ENCODE results near the gene THUMPD1.

DNA sequence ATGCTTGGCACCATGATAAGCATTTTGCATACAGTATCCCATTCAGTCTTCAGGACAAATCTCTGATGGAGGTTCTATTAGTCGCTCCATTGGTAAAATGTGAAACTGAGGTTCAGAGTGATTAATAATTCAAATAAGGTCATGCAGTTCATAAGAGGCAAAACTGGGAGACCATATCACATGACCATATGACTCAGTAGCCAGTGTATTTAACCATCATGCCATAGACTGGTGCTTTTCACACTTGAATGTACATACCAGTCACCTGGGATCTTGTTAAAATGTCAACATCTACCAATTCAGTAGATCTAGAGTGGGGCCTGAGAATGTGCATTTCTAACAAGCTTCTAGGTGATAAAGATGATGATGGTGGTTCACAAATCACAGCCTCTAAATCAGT, 26.5 kb upstream of the THUMPD1 start:
- TF ChIP-seq, protein P1, sequence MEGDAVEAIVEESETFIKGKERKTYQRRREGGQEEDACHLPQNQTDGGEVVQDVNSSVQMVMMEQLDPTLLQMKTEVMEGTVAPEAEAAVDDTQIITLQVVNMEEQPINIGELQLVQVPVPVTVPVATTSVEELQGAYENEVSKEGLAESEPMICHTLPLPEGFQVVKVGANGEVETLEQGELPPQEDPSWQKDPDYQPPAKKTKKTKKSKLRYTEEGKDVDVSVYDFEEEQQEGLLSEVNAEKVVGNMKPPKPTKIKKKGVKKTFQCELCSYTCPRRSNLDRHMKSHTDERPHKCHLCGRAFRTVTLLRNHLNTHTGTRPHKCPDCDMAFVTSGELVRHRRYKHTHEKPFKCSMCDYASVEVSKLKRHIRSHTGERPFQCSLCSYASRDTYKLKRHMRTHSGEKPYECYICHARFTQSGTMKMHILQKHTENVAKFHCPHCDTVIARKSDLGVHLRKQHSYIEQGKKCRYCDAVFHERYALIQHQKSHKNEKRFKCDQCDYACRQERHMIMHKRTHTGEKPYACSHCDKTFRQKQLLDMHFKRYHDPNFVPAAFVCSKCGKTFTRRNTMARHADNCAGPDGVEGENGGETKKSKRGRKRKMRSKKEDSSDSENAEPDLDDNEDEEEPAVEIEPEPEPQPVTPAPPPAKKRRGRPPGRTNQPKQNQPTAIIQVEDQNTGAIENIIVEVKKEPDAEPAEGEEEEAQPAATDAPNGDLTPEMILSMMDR (IDR thresholded peaks at IDR 0.05), result no peak
- TF ChIP-seq GATA2 (CRISPR knock-in tag; IDR thresholded peaks at IDR 0.05), result no peak
- TF ChIP-seq, protein P2, sequence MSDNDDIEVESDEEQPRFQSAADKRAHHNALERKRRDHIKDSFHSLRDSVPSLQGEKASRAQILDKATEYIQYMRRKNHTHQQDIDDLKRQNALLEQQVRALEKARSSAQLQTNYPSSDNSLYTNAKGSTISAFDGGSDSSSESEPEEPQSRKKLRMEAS (IDR thresholded peaks at IDR 0.05; ENCODE audit: low read depth), result no peak
- no peak for TF ChIP-seq EZH2phosphoT487 (IDR thresholded peaks at IDR 0.05; ENCODE audit: borderline replicate concordance, low read depth)
- no peak for TF ChIP-seq RAD21 (IDR thresholded peaks at IDR 0.05; ENCODE audit: low read length)
- no peak for TF ChIP-seq EP300 (IDR thresholded peaks at IDR 0.05; ENCODE audit: borderline replicate concordance in 1 of 2, low read depth in 1 of 2, low read length in 1 of 2)
- TF ChIP-seq, protein P3, sequence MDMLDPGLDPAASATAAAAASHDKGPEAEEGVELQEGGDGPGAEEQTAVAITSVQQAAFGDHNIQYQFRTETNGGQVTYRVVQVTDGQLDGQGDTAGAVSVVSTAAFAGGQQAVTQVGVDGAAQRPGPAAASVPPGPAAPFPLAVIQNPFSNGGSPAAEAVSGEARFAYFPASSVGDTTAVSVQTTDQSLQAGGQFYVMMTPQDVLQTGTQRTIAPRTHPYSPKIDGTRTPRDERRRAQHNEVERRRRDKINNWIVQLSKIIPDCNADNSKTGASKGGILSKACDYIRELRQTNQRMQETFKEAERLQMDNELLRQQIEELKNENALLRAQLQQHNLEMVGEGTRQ (IDR thresholded peaks at IDR 0.05; ENCODE audit: borderline replicate concordance, low read depth, low read length), result no peak
- TF ChIP-seq POLR2AphosphoS5 (IDR thresholded peaks at IDR 0.05; ENCODE audit: low read depth, low read length), result no peak
- TF ChIP-seq RXRA (IDR thresholded peaks at IDR 0.05; ENCODE audit: borderline replicate concordance, low read depth), result no peak
- TF ChIP-seq, protein P4, sequence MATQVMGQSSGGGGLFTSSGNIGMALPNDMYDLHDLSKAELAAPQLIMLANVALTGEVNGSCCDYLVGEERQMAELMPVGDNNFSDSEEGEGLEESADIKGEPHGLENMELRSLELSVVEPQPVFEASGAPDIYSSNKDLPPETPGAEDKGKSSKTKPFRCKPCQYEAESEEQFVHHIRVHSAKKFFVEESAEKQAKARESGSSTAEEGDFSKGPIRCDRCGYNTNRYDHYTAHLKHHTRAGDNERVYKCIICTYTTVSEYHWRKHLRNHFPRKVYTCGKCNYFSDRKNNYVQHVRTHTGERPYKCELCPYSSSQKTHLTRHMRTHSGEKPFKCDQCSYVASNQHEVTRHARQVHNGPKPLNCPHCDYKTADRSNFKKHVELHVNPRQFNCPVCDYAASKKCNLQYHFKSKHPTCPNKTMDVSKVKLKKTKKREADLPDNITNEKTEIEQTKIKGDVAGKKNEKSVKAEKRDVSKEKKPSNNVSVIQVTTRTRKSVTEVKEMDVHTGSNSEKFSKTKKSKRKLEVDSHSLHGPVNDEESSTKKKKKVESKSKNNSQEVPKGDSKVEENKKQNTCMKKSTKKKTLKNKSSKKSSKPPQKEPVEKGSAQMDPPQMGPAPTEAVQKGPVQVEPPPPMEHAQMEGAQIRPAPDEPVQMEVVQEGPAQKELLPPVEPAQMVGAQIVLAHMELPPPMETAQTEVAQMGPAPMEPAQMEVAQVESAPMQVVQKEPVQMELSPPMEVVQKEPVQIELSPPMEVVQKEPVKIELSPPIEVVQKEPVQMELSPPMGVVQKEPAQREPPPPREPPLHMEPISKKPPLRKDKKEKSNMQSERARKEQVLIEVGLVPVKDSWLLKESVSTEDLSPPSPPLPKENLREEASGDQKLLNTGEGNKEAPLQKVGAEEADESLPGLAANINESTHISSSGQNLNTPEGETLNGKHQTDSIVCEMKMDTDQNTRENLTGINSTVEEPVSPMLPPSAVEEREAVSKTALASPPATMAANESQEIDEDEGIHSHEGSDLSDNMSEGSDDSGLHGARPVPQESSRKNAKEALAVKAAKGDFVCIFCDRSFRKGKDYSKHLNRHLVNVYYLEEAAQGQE (IDR thresholded peaks at IDR 0.05; ENCODE audit: low read depth, low read length), result no peak
- no peak for TF ChIP-seq SMC3 (IDR thresholded peaks at IDR 0.05; ENCODE audit: low read depth, low read length)
